ENCODE results near the gene KIF11. TPM values are rescaled to one million over a fixed set of nuclear protein-coding genes. Genes with fewer than 3 reads are reported as not detected.
"Not testable (repeated sequence)": the region's sequence is repeated elsewhere in the genome, so short reads cannot be mapped to it uniquely, and the experiment has no call there.

KIF11 gene
- total RNA-seq, 1 donor from 2014 or later: 25.6 TPM

- peaks cover 2% of the 10 kb centered on the region for H3K4me1 Mint-ChIP-seq (ENCODE audit: low read depth)
- H3K4me3 Mint-ChIP-seq (ENCODE audit: low read depth): no peak overlapping the region
- TF ChIP-seq CTCF (IDR thresholded peaks at IDR 0.05; ENCODE audit: unreplicated experiment): no peak
These were observed 47.2 kb downstream of the KIF11 start for GRCh38 chr10:92640107-92640506.

DNA sequence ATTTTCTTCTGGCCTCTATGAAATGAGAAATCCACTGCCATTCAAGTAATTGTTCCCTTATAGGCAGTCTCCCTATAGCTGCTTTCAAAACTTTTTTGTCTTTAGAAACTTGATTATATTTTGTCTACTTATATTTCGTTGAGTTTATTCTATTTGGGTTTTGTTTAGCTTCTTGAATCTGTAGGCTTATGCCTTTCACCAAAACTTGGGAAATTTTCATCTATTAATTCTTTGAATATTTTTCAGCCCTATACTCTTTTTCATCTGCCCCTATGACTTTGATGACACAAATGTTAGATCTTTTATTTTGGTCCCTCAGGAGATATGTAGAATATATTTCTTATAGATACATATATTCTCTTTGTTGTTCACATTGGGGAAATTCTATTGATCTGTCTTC lies 48.6 kb downstream of the KIF11 start:
- no peak for TF ChIP-seq CTCF (IDR thresholded peaks at IDR 0.05; ENCODE audit: unreplicated experiment)
- DNase-seq (ENCODE audit: low spot score, unreplicated experiment): no peak
- Mint-ChIP-seq H3K4me3 (ENCODE audit: low read depth) (no peak overlapping the region), H3K4me1 (ENCODE audit: low read depth) (peaks cover 2% of the 10 kb centered on the region), H3K36me3 (ENCODE audit: insufficient read depth) (peaks cover 12% of the 10 kb centered on the region), H3K9me3 (ENCODE audit: low read depth) (no peaks in the 10 kb centered on the region), H3K27me3 (no peaks in the 10 kb centered on the region), H3K27ac (no peak overlapping the region)

More at GRCh38 chr10:92640107-92640506, 47.2 kb downstream of the KIF11 start:
- DNase-seq (ENCODE audit: low spot score, unreplicated experiment): no peak
- Mint-ChIP-seq H3K27me3 (no peaks in the 10 kb centered on the region), H3K9me3 (ENCODE audit: low read depth) (no peaks in the 10 kb centered on the region), H3K27ac (no peak overlapping the region), H3K36me3 (ENCODE audit: insufficient read depth) (peaks cover 14% of the 10 kb centered on the region)

GRCh38 chr10:92644921-92645320 lies 52.0 kb downstream of the KIF11 start:
- TF ChIP-seq CTCF (IDR thresholded peaks at IDR 0.05; ENCODE audit: unreplicated experiment): no peak
- Mint-ChIP-seq H3K9me3 (ENCODE audit: low read depth) (no peaks in the 10 kb centered on the region), H3K4me1 (ENCODE audit: low read depth) (peaks cover 2% of the 10 kb centered on the region), H3K4me3 (ENCODE audit: low read depth) (no peak overlapping the region), H3K27ac (no peak overlapping the region), H3K36me3 (ENCODE audit: insufficient read depth) (peaks cover 8% of the 10 kb centered on the region), H3K27me3 (no peaks in the 10 kb centered on the region)
- DNase-seq (ENCODE audit: low spot score, unreplicated experiment): no peak

DNA sequence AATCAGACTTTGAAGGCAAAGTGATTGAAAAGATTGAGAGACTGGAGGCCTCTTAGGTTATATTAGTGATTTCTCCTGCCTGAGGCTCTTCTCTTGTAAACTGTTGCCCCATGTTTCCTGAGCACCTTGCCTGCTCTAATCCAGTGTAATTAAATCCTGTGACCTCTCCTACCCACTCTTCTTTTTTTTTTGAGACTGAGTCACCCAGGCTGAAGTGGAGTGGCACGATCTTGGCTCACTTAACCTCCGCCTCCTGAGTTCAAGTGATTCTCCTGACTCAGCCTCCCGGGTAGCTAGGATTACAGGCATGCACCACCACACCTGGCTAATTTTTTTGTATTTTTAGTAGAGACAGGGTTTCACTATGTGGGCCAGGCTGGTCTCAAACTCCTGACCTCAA lies 57.9 kb downstream of the KIF11 start:
- H3K27ac Mint-ChIP-seq; DNase-seq (ENCODE audit: low spot score, unreplicated experiment); H3K27me3 Mint-ChIP-seq; H3K4me3 Mint-ChIP-seq (ENCODE audit: low read depth); H3K4me1 Mint-ChIP-seq (ENCODE audit: low read depth); H3K9me3 Mint-ChIP-seq (ENCODE audit: low read depth): not testable (repeated sequence)
- peaks cover 20% of the 10 kb centered on the region for H3K36me3 Mint-ChIP-seq (ENCODE audit: insufficient read depth)

- no peak for TF ChIP-seq CTCF (IDR thresholded peaks at IDR 0.05; ENCODE audit: unreplicated experiment)
- peaks cover 3% of the 10 kb centered on the region for H3K9me3 Mint-ChIP-seq (ENCODE audit: low read depth)
- no peak for DNase-seq (ENCODE audit: low spot score, unreplicated experiment)
- H3K4me1 Mint-ChIP-seq (ENCODE audit: low read depth): no peaks in the 10 kb centered on the region
- H3K27ac Mint-ChIP-seq: no peak overlapping the region
- no peaks in the 10 kb centered on the region for H3K27me3 Mint-ChIP-seq
- H3K36me3 Mint-ChIP-seq (ENCODE audit: insufficient read depth): peaks cover 20% of the 10 kb centered on the region
- no peak overlapping the region for H3K4me3 Mint-ChIP-seq (ENCODE audit: low read depth)
These were observed 62.5 kb downstream of the KIF11 start for GRCh38 chr10:92655426-92655825.

DNA sequence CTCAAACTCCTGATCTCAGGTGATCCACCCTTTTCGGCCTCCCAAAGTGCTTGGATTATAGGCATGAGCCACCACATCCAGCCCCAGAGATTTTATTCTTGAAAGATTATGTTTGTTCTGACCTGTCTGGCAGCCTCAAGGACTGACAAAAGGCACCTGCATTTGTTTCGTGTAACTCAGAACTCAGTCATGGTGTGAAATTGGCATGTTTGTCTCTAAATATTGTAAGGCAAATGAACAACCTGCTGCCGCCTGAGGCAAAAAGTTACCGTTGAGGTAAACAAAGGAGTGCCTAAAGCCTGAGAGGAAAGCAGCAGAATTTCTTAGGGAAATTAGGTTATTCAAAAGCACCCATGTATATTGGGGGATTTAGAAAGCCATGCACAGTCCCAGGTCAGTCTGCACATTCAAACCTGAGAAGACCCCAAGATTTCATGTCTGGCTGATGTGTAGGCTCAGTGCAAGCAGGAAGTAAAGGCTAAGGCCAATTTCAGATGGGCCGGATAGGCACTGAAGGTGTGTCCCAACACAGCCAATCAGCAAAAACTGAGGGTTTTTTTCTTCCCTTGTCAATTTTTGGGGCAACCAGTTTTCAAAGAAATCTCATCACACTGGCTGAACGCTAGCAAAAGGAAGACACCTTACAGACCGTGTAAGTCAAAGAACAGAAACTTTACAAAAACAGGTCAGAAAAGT lies 63.5 kb downstream of the KIF11 start:
- TF ChIP-seq CTCF (IDR thresholded peaks at IDR 0.05; ENCODE audit: unreplicated experiment): no peak
- DNase-seq (ENCODE audit: low spot score, unreplicated experiment): no peak
- Mint-ChIP-seq H3K4me1 (ENCODE audit: low read depth) (no peaks in the 10 kb centered on the region), H3K4me3 (ENCODE audit: low read depth) (no peak overlapping the region), H3K36me3 (ENCODE audit: insufficient read depth) (peaks cover 17% of the 10 kb centered on the region), H3K27ac (no peak overlapping the region), H3K9me3 (ENCODE audit: low read depth) (peaks cover 3% of the 10 kb centered on the region), H3K27me3 (no peaks in the 10 kb centered on the region)
